ENCODE results near the gene SLC35E3. TPM values are rescaled to one million over a fixed set of nuclear protein-coding genes. Genes with fewer than 3 reads are reported as not detected.

SLC35E3 gene
- total RNA-seq, 1 experiment from 2014 or later, result 10.8 TPM

GRCh38 chr12:68828672-68829068, 82.7 kb downstream of the SLC35E3 start:
- Mint-ChIP-seq H3K27me3 (ENCODE audit: unreplicated experiment) (no peaks in the 10 kb centered on the region), H3K4me3 (ENCODE audit: low read depth, unreplicated experiment) (no peak overlapping the region), H3K4me1 (ENCODE audit: low read depth, unreplicated experiment) (no peaks in the 10 kb centered on the region), H3K27ac (ENCODE audit: unreplicated experiment) (no peak overlapping the region), H3K36me3 (ENCODE audit: insufficient read depth, unreplicated experiment) (peaks cover 28% of the 10 kb centered on the region), H3K9me3 (ENCODE audit: low read depth, unreplicated experiment) (no peaks in the 10 kb centered on the region)
- no TSS peak for BruUV-seq (replicated peaks)
- no peak for DNase-seq
- CTCF ChIA-PET, result no interaction called here
- TF ChIP-seq, protein P1, sequence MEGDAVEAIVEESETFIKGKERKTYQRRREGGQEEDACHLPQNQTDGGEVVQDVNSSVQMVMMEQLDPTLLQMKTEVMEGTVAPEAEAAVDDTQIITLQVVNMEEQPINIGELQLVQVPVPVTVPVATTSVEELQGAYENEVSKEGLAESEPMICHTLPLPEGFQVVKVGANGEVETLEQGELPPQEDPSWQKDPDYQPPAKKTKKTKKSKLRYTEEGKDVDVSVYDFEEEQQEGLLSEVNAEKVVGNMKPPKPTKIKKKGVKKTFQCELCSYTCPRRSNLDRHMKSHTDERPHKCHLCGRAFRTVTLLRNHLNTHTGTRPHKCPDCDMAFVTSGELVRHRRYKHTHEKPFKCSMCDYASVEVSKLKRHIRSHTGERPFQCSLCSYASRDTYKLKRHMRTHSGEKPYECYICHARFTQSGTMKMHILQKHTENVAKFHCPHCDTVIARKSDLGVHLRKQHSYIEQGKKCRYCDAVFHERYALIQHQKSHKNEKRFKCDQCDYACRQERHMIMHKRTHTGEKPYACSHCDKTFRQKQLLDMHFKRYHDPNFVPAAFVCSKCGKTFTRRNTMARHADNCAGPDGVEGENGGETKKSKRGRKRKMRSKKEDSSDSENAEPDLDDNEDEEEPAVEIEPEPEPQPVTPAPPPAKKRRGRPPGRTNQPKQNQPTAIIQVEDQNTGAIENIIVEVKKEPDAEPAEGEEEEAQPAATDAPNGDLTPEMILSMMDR (IDR thresholded peaks at IDR 0.05; ENCODE audit: unreplicated experiment), result no peak
- intact Hi-C loops (cut with micrococcal nuclease; ENCODE audit: unreplicated experiment), result no loop called here

Other genes with a start within 250 kb of the SLC35E3 start
- 158 and 159 TPM in 2 replicates for gene RAP1B, start 135.3 kb upstream of the SLC35E3 start, total RNA-seq (2022)
- 110 and 112 TPM in 2 replicates for gene NUP107, start 59.2 kb upstream of the SLC35E3 start, total RNA-seq (2022)
- 97.1 and 101 TPM in 2 replicates for gene MDM2, start 62.0 kb downstream of the SLC35E3 start, total RNA-seq (2022)
- 11.9 and 36.1 TPM in 2 replicates for gene CPM, start 187.0 kb downstream of the SLC35E3 start, total RNA-seq (2022)